ENCODE data around the gene CENPF.
A peak's percentile ranks its signal among the peaks of the same experiment; 100 is the strongest.
"Not testable (repeated sequence)": the region's sequence is repeated elsewhere in the genome, so short reads cannot be mapped to it uniquely, and the experiment has no call there.

CENPF gene

GRCh38 chr1:214602764-214603657, at the start of gene CENPF:
Gene CENPF (plus strand): TSS chr1:214603195. CDS start chr1:214613755, 10,560 bp downstream.
- peak; percentile 99 for DNase-seq (ENCODE audit: low spot score)

DNA sequence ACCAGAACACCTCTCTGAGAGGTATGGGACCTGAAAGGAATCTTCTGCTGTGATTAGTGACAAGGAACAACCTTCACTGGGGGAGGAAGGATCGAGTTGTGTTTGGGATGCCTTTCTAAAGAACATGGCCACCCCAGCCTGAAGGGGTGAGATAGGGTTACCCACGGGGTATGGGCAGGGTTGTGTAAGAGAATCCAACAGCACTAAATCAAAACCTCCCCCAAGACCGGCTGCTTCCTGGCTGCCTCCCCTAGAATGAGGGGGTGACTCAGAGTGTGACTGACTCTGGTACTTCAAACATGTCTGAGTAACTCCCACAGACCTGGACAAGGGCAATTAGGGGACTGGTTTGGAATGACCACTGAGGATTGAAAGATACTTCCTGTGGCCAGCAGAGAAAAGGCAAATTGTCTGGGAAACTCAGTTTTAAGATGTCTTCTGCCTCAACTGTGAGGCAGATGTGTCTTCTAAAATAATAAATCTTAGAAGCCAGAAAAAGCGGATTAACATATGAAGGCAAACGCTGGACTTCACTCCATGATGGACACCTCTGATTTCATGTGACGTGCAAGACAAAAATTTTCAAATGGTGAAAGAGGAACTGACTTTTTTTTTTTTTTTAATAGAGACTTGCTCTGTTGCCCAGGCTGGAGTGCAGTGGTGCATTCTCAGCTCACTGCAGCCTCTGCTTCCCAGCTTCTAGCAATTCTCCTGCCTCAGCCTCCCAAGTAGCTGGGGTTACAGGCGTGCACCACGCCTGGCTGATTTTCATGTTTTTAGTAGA, 44.9 kb upstream of the CENPF start:
- DNase-seq (ENCODE audit: low spot score), result no peak

DNA sequence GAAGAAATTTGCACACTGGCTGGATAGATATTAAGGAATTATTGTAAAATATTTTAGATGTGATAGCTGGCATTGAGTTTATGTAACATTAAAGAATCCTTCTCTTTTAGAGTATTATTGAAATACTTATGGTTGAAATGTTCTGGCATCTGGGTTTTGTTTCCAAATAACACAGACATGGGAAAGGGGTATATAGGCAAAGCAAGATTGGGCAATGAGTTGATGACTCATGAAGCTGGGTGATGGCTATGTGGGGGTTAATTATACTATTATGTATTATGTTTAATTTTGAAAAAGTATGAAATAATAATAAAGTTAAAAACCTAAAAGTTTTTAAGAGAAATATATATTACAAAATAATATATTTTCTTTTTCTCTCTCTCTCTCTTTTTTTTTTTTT, 39.1 kb upstream of the CENPF start:
- no peak for DNase-seq (ENCODE audit: low spot score)

GRCh38 chr1:214565310-214565709, 37.7 kb upstream of the CENPF start:
- no peak for DNase-seq (ENCODE audit: low spot score)

- DNase-seq (ENCODE audit: low spot score), result no peak
Observed at GRCh38 chr1:214566158-214567104, 36.6 kb upstream of the CENPF start.

DNA sequence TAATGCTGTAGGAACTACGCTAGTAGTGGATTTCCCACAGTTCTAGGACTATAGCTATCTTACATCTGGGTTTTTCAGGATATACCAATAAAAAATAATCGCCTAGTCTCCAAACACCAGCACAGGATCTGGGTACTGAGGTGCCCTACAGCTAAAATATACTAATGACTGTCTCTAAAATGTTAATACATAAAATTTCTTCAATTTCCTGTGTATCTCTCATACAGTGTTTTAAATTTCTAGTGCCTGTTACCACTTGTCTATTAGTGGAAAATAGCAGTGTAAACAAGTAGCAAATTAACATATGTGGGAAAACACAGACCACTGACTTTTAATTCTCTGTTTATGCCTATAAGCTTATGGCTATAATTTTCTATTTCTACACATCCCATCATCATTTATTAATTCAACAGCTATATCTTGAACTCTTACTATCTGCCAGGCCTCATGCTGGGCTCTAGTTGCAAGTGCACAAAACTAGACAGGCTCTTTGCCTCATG, 35.5 kb upstream of the CENPF start:
- DNase-seq (ENCODE audit: low spot score), result no peak

GRCh38 chr1:214568328-214568727, 34.7 kb upstream of the CENPF start:
- DNase-seq (ENCODE audit: low spot score), result no peak

GRCh38 chr1:214569357-214570004, 33.5 kb upstream of the CENPF start:
- no peak for DNase-seq (ENCODE audit: low spot score)

DNA sequence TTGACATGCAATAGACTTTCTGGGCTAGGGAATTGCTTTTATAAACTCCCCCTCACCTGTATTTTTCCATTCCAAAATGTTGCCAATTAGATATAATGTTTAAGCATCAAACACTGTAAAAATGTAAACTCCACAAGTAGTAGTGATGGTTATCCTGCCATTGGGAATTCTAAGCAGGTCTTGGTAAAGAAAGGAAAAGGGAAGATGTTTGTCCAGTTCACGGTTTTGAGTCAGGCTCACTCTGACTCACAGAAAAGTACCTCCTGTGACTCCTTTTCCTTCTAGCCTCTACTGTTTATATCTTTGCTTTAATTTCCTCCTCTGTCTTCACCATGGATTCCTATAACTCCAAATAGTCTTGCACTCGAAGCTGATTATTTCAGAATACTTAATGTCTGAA, 32.6 kb upstream of the CENPF start:
- DNase-seq (ENCODE audit: low spot score), result no peak

- no peak for DNase-seq (ENCODE audit: low spot score)
Observed at GRCh38 chr1:214571281-214571680, 31.7 kb upstream of the CENPF start.

DNA sequence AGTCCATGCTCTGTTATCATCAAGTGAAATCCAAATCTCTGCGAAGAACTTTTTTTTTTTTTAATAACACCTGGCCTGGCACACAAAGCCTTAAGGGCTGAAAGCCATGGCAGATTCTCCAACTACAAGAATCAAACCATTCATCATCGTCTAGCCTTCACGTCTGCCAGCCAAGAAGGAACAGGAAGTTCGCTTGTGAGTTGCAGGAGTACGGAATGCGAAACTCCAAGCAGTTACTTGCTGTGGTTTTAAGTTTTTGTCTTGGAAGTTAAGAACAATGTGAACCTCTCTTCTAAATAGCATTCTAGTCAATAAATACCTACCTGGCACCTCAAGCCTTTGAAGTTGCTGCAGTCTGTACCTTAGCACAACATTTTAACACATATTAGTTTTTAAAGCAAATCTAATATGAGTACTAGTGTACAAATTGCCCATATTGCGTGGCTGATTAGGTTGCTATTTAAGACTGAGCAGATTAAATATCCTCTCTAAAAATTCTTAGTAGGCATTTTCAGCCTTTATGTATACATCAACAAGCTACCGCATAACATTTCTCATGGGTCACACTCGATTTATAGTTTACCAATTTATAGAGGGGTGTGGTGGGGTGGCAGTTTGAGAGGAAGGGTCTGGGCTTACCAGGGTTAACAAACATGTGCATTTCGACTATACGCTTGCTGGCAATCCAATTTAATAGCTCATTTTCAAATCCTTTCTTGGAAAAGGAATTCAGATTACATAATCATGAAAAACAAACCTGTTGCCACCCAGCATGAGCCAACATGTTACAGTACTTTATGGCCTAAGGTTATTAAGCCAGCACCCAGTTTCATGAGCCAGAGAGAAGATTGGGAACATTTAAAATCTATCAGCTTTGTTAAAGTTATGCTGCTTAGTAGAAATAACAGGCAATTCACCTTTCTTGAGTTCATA, 29.3 kb upstream of the CENPF start:
- DNase-seq (ENCODE audit: low spot score), result peak; percentile 20

DNA sequence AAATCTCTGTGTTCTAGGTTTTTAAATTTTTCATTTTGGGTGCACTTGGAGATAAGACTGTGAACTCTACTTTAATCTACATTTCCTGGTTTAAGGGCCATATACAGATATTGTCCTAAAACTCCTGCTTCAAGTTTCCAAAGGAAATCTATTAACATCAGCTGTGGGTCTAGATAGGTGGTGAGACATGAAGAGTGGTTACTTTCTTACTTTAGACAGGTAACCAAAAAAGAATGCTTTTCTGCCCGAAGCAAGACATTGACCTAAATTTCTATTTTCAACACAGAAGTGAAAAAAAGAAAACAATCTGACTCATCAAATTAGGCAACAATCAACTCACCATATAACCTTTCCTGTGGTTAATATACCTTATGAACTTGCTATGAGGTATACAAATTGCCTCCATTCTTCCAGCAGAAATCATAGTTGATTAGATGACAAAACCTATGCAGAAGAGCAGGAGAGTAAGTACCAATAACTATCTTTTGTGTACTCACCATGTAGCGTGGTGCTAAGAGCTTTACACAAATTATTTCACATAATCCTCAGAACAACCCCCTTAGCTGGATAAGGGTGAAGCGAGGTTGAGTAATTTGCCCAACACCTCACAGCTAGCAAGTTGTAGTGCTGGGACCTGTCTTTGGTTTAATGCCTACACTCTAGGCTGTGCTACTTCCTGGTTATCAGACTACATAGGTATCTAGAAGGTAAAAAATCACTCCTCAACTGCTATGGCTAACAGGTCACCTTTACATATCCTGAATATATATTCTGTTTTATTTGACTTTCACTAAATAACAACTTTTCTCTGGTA, 28.2 kb upstream of the CENPF start:
- DNase-seq (ENCODE audit: low spot score), result no peak

DNA sequence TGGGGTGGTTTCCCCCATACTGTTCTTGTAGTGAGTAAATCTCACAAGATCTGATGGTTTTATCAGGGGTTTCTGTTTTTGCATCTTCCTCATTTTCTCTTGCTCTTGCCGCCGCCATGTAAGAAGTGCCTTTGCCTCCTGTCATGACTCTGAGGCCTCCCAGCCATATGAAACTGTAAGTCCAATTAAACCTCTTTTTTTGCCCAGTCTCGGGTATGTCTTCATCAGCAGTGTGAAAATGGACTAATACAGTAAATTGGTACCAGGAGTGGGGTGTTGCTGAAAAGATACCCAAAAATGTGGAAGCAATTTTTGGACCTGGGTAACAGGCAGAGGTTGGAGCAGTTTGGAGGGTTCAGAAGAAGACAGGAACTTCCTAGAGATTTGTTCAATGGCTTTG, 26.9 kb upstream of the CENPF start:
- not testable (repeated sequence) for DNase-seq (ENCODE audit: low spot score)

DNA sequence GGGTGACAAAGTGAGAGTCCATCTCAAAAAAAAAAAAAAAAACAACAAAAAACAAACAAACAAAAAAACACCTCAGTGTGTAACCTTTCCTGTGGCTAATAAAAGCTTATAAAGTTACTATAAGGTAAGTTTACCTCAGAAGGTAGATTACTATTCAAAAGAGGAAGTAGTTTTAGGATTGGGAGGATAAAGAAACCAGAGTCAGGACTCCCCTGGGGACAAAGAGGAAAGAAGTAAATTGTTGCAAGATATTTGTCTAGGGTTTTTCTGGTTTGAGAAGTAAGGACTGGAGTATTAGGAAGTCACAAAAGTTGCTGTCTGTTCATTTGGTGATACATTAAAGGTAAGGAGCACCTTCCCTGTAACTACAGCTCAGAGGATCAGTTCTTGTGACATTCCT, 23.8 kb upstream of the CENPF start:
- DNase-seq (ENCODE audit: low spot score), result no peak

DNA sequence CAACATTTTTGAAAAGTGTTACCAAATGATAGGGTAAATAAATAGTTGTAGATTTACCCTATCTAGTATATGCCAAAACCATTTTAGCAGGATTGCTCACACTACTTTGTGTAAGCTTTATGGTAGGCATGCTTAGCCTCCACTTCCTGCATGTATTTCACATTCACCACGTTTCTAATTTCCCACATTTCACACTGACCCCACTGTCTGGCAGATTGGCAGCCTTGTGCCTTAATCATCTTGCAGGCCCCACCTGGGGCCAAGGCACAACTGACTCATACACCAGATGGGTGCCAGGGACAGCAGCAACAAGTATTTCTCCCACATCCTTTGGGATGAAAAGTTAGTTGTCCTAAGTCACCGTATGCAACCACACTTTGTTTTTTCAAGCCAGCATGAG, 21.2 kb upstream of the CENPF start:
- peak; percentile 62 for DNase-seq (ENCODE audit: low spot score)

GRCh38 chr1:214582289-214582891, 20.6 kb upstream of the CENPF start:
- DNase-seq (ENCODE audit: low spot score), result no peak

DNA sequence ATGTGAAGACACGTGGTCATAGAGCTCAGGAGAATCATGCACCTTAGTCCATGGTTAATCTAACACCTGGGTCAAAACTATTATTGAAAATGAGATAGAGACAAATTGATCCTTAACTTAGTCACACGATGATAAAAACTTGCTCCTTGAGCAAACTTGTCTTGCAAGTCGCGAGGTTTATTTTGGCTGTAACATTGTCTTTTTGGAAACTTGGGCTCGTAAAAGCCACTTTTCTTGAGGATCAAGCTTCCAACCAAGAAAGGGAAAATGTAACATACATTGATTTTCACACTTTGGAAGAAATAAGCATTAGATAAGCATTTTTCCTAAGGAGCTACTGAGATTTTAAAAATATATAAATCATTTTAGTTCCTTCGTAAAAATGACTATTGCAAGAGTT, 19.9 kb upstream of the CENPF start:
- DNase-seq (ENCODE audit: low spot score), result no peak

- no peak for DNase-seq (ENCODE audit: low spot score)
Observed at GRCh38 chr1:214583824-214584554, 19.0 kb upstream of the CENPF start.

Data from COLO829 (cell line).